ENCODE measurements around the gene NRXN3. TPM values are rescaled to one million over a fixed set of nuclear protein-coding genes. Genes with fewer than 3 reads are reported as not detected.

The NRXN3 gene
- total RNA-seq, 5 donors from 2014 or later (not counting 1 experiment from before 2014, with no cell fraction given) = not detected

DNA sequence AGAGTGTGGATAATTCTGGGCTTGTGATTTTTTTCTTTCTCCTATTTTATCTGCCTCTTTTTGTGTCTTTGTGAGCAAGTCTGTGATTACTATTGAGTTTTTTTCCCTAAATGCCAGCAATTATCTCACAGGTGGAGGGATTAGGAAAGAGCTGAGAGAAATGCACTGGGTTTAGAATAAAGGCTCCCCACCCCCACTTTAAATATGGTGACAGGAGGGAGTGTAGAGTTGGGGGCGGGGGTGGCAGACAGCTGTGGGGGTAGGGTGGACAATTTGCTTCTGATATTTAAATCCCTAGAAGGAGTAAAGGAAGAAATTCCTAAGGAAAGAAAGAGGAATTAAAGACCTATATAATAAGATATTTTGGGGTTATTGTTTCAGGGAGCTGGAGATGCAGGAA lies 145.9 kb downstream of the NRXN3 start:
- Mint-ChIP-seq H3K4me1 (no peaks in the 10 kb centered on the region), H3K9me3 (peaks cover 0 to under 1% (median 0%) of the 10 kb centered on the region in 3 donors), H3K27me3 (peaks cover 13 to 31% of the 10 kb centered on the region in 2 donors), H3K27ac (no peak overlapping the region), H3K36me3 (no peaks in the 10 kb centered on the region), H3K4me3 (no peak overlapping the region)
- Histone ChIP-seq H3K4me3 (ENCODE audit: control insufficient read depth in 1 of 2, extremely low read depth in 1 of 2, low read length in 1 of 2) (no peak overlapping the region), H3K27ac (ENCODE audit: low read length) (no peak overlapping the region), H3K27me3 (replicated peaks in 1 of 2; ENCODE audit: control insufficient read depth in 2 of 2, extremely low read depth in 1 of 2, insufficient read depth in 2 of 2, low read length in 1 of 2) (peaks cover 0 to 7% of the 10 kb centered on the region in 2 experiments), H3K36me3 (ENCODE audit: control insufficient read depth in 2 of 2, extremely low read depth in 1 of 2, insufficient read depth in 1 of 2, low read length in 1 of 2) (no peaks in the 10 kb centered on the region), H3K4me1 (ENCODE audit: control insufficient read depth in 1 of 2, extremely low read depth in 1 of 2, insufficient read depth in 2 of 2, low read length in 2 of 2) (no peaks in the 10 kb centered on the region), H3K9me3 (no peaks in the 10 kb centered on the region)
- DNase-seq = no peak
- ATAC-seq (replicated peaks in 1 of 4) = no peak
- CTCF ChIA-PET = interaction anchor here in 1 of 2 donors (0.6 kb wide), 1 partner anchor 89 kb away, joined by 6 read pairs; no protein-coding TSS in a partner anchor
- POLR2A ChIA-PET = no interaction called here
- no CpG with 5 or more reads among the region's 1 CpG for WGBS (ENCODE audit: insufficient coverage)

GRCh38 chr14:78316786-78317185 lies 146.6 kb downstream of the NRXN3 start:
- Histone ChIP-seq H3K9me3 (no peaks in the 10 kb centered on the region), H3K36me3 (ENCODE audit: control insufficient read depth in 2 of 2, extremely low read depth in 1 of 2, insufficient read depth in 1 of 2, low read length in 1 of 2) (no peaks in the 10 kb centered on the region), H3K4me1 (ENCODE audit: control insufficient read depth in 1 of 2, extremely low read depth in 1 of 2, insufficient read depth in 2 of 2, low read length in 2 of 2) (no peaks in the 10 kb centered on the region), H3K27me3 (replicated peaks in 1 of 2; ENCODE audit: control insufficient read depth in 2 of 2, extremely low read depth in 1 of 2, insufficient read depth in 2 of 2, low read length in 1 of 2) (peaks cover 0 to 7% of the 10 kb centered on the region in 2 experiments), H3K4me3 (ENCODE audit: control insufficient read depth in 1 of 2, extremely low read depth in 1 of 2, low read length in 1 of 2) (no peak overlapping the region), H3K27ac (ENCODE audit: low read length) (no peak overlapping the region)
- 0% methylated on average over 1 of the region's 3 CpGs for WGBS (ENCODE audit: insufficient coverage)
- POLR2A ChIA-PET = no interaction called here
- Mint-ChIP-seq H3K4me1 (no peaks in the 10 kb centered on the region), H3K36me3 (no peaks in the 10 kb centered on the region), H3K9me3 (peaks cover 0 to 5% (median 0%) of the 10 kb centered on the region in 3 donors), H3K27ac (no peak overlapping the region), H3K27me3 (peaks cover 17 to 35% of the 10 kb centered on the region in 2 donors), H3K4me3 (no peak overlapping the region)
- CTCF ChIA-PET = interaction anchor here in 1 of 2 donors (0.6 kb wide), 1 partner anchor 88 kb away, joined by 6 read pairs; no protein-coding TSS in a partner anchor
- ATAC-seq (replicated peaks in 1 of 4) (no peak), DNase-seq (no peak)

GRCh38 chr14:78319406-78319805 lies 149.2 kb downstream of the NRXN3 start:
- no peak overlapping the region for H3K4me3 Mint-ChIP-seq
- H3K27ac Mint-ChIP-seq = no peak overlapping the region
- 80% methylated on average over 1 of the region's 2 CpGs for WGBS (ENCODE audit: insufficient coverage)
- no peaks in the 10 kb centered on the region for H3K4me1 Mint-ChIP-seq
- no peaks in the 10 kb centered on the region for H3K4me1 ChIP-seq (ENCODE audit: control insufficient read depth in 1 of 2, extremely low read depth in 1 of 2, insufficient read depth in 2 of 2, low read length in 2 of 2)
- no peak overlapping the region for H3K27ac ChIP-seq (ENCODE audit: low read length)
- H3K27me3 Mint-ChIP-seq = peaks cover 17 to 40% of the 10 kb centered on the region in 2 donors
- POLR2A ChIA-PET = no interaction called here
- CTCF ChIA-PET = no interaction called here
- H3K4me3 ChIP-seq (ENCODE audit: control insufficient read depth in 1 of 2, extremely low read depth in 1 of 2, low read length in 1 of 2) = no peak overlapping the region
- peaks cover 0 to 7% of the 10 kb centered on the region in 2 experiments for H3K27me3 ChIP-seq (replicated peaks in 1 of 2; ENCODE audit: control insufficient read depth in 2 of 2, extremely low read depth in 1 of 2, insufficient read depth in 2 of 2, low read length in 1 of 2)
- H3K36me3 ChIP-seq (ENCODE audit: control insufficient read depth in 2 of 2, extremely low read depth in 1 of 2, insufficient read depth in 1 of 2, low read length in 1 of 2) = no peaks in the 10 kb centered on the region
- H3K9me3 Mint-ChIP-seq = peaks cover 0 to 5% (median 3%) of the 10 kb centered on the region in 3 donors
- ATAC-seq (replicated peaks in 1 of 4) (no peak), DNase-seq (no peak)
- H3K36me3 Mint-ChIP-seq = no peaks in the 10 kb centered on the region
- H3K9me3 ChIP-seq = no peaks in the 10 kb centered on the region

- Mint-ChIP-seq H3K27me3 (peaks cover 17 to 44% of the 10 kb centered on the region in 2 donors), H3K9me3 (peaks cover 0 to 8% (median 5%) of the 10 kb centered on the region in 3 donors), H3K36me3 (no peaks in the 10 kb centered on the region), H3K27ac (no peak overlapping the region), H3K4me3 (no peak overlapping the region), H3K4me1 (no peaks in the 10 kb centered on the region)
- no peak for ATAC-seq (replicated peaks in 1 of 4)
- H3K4me1 ChIP-seq (ENCODE audit: control insufficient read depth in 1 of 2, extremely low read depth in 1 of 2, insufficient read depth in 2 of 2, low read length in 2 of 2) = no peaks in the 10 kb centered on the region
- no peaks in the 10 kb centered on the region for H3K9me3 ChIP-seq
- ChIA-PET POLR2A (no interaction called here), CTCF (no interaction called here)
- 41% methylated on average over 4 of the region's 12 CpGs for WGBS (ENCODE audit: insufficient coverage)
- no peak for DNase-seq
- no peak overlapping the region for H3K4me3 ChIP-seq (ENCODE audit: control insufficient read depth in 1 of 2, extremely low read depth in 1 of 2, low read length in 1 of 2)
- H3K36me3 ChIP-seq (ENCODE audit: control insufficient read depth in 2 of 2, extremely low read depth in 1 of 2, insufficient read depth in 1 of 2, low read length in 1 of 2) = no peaks in the 10 kb centered on the region
- H3K27ac ChIP-seq (ENCODE audit: low read length) = no peak overlapping the region
- peaks cover 0 to 7% of the 10 kb centered on the region in 2 experiments for H3K27me3 ChIP-seq (replicated peaks in 1 of 2; ENCODE audit: control insufficient read depth in 2 of 2, extremely low read depth in 1 of 2, insufficient read depth in 2 of 2, low read length in 1 of 2)
Observed at GRCh38 chr14:78319887-78320635, 149.9 kb downstream of the NRXN3 start.

DNA sequence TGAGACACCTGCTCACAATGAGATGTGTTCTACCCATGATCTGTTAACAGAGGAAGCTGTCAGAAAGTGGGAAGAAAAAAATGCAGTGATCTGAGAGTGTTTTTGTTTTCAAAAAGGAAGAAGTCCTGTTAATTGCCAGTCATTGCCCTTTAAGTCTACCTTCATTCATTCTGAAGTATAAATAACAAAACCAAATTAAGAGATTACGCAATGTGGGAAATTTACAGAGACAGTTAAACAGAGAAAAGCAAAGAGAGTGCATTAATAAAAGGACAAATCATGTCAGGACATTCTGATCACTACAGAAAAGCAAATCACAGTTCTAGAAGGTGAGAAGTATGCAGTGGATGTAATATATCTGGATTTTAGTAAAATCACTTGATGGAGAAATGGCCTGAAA lies 154.2 kb downstream of the NRXN3 start:
- Histone ChIP-seq H3K27ac (ENCODE audit: low read length) (no peak overlapping the region), H3K36me3 (ENCODE audit: control insufficient read depth in 2 of 2, extremely low read depth in 1 of 2, insufficient read depth in 1 of 2, low read length in 1 of 2) (no peaks in the 10 kb centered on the region), H3K27me3 (replicated peaks in 1 of 2; ENCODE audit: control insufficient read depth in 2 of 2, extremely low read depth in 1 of 2, insufficient read depth in 2 of 2, low read length in 1 of 2) (peaks cover 0 to 5% of the 10 kb centered on the region in 2 experiments), H3K4me3 (ENCODE audit: control insufficient read depth in 1 of 2, extremely low read depth in 1 of 2, low read length in 1 of 2) (no peak overlapping the region), H3K9me3 (no peaks in the 10 kb centered on the region), H3K4me1 (ENCODE audit: control insufficient read depth in 1 of 2, extremely low read depth in 1 of 2, insufficient read depth in 2 of 2, low read length in 2 of 2) (no peaks in the 10 kb centered on the region)
- ATAC-seq (replicated peaks in 1 of 4) (no peak), DNase-seq (no peak)
- Mint-ChIP-seq H3K36me3 (no peaks in the 10 kb centered on the region), H3K4me1 (no peaks in the 10 kb centered on the region), H3K9me3 (peaks cover 0 to 8% (median 5%) of the 10 kb centered on the region in 3 donors), H3K4me3 (no peak overlapping the region), H3K27ac (no peak overlapping the region), H3K27me3 (peaks cover 10 to 39% of the 10 kb centered on the region in 2 donors)
- no CpG with 5 or more reads among the region's 1 CpG for WGBS (ENCODE audit: insufficient coverage)
- ChIA-PET POLR2A (no interaction called here), CTCF (no interaction called here)

DNA sequence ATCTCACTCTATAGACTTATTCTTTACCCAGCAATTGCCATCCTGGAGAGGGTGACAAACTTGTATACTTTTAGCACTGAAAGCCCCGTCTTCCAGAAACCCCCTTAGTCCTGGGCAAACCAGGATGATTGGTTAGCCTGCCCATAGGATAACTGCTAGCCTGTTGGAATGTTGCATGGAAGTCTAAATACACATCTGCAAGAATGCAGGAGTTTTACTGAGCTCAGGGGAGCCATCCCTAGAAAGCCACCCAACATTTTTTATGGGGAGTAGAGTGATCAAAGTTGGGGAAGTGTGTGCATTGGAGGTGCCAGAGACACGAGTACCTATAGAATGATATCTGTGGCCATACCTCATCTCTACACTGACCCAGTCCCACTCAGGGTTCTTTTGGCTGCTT lies 155.7 kb downstream of the NRXN3 start:
- no peak overlapping the region for H3K4me3 Mint-ChIP-seq
- WGBS (ENCODE audit: insufficient coverage) = no CpG with 5 or more reads among the region's 2 CpGs
- ChIA-PET CTCF (no interaction called here), POLR2A (no interaction called here)
- peaks cover 4 to 29% of the 10 kb centered on the region in 2 donors for H3K27me3 Mint-ChIP-seq
- H3K9me3 Mint-ChIP-seq = peaks cover 0 to 8% (median 5%) of the 10 kb centered on the region in 3 donors
- no peak overlapping the region for H3K4me3 ChIP-seq (ENCODE audit: control insufficient read depth in 1 of 2, extremely low read depth in 1 of 2, low read length in 1 of 2)
- no peaks in the 10 kb centered on the region for H3K36me3 ChIP-seq (ENCODE audit: control insufficient read depth in 2 of 2, extremely low read depth in 1 of 2, insufficient read depth in 1 of 2, low read length in 1 of 2)
- no peaks in the 10 kb centered on the region for H3K36me3 Mint-ChIP-seq
- H3K9me3 ChIP-seq = no peaks in the 10 kb centered on the region
- ATAC-seq (replicated peaks in 1 of 4) (no peak), DNase-seq (no peak)
- H3K4me1 Mint-ChIP-seq = no peaks in the 10 kb centered on the region
- H3K27me3 ChIP-seq (replicated peaks in 1 of 2; ENCODE audit: control insufficient read depth in 2 of 2, extremely low read depth in 1 of 2, insufficient read depth in 2 of 2, low read length in 1 of 2) = no peaks in the 10 kb centered on the region
- H3K27ac Mint-ChIP-seq = no peak overlapping the region
- no peaks in the 10 kb centered on the region for H3K4me1 ChIP-seq (ENCODE audit: control insufficient read depth in 1 of 2, extremely low read depth in 1 of 2, insufficient read depth in 2 of 2, low read length in 2 of 2)
- no peak overlapping the region for H3K27ac ChIP-seq (ENCODE audit: low read length)
